ENCODE results near the gene LRRC27.

LRRC27 gene

GRCh38 chr10:132384618-132385388 lies 52.8 kb downstream of the LRRC27 start:
- H3K9me3 ChIP-seq (ENCODE audit: low read length) = no peaks in the 10 kb centered on the region
- H3F3A ChIP-seq (ENCODE audit: insufficient read depth, low read length) = no peaks in the 10 kb centered on the region
- H4K20me1 ChIP-seq (ENCODE audit: insufficient read depth, low read length) = no peaks in the 10 kb centered on the region
- no peak overlapping the region for H3K4me2 ChIP-seq (ENCODE audit: low read length)
- H3K79me2 ChIP-seq (ENCODE audit: insufficient read depth, low read length) = no peaks in the 10 kb centered on the region
- no peak for TF ChIP-seq CTCF (IDR thresholded peaks at IDR 0.05; ENCODE audit: low read length)
- no peak for TF ChIP-seq EZH2 (IDR thresholded peaks at IDR 0.05; ENCODE audit: borderline replicate concordance, low read length)
- H3K27me3 ChIP-seq (ENCODE audit: insufficient read depth, low read length) = 0 out of 2 replicates have a peak, but pooled peaks cover 4% of the 10 kb centered on the region
- H3K9ac ChIP-seq (ENCODE audit: low read length) = no peak overlapping the region
- H3K27ac ChIP-seq (ENCODE audit: low read depth, low read length, poor library complexity, severe bottlenecking) = no peak overlapping the region
- no peaks in the 10 kb centered on the region for H3K4me1 ChIP-seq (ENCODE audit: insufficient read depth, low read length, severe bottlenecking)
- H3K9me2 ChIP-seq (ENCODE audit: low read depth, low read length) = no peaks in the 10 kb centered on the region
- no peaks in the 10 kb centered on the region for H3K36me3 ChIP-seq (ENCODE audit: insufficient read depth, low read length)
- no peak overlapping the region for H3K4me3 ChIP-seq (ENCODE audit: low read depth, low read length, poor library complexity, severe bottlenecking)
- H2AFZ ChIP-seq (ENCODE audit: low read length) = no peak overlapping the region

GRCh38 chr10:132385389-132385667 lies 53.3 kb downstream of the LRRC27 start:
- H3K4me3 ChIP-seq (ENCODE audit: low read depth, low read length, poor library complexity, severe bottlenecking) = no peak overlapping the region
- no peak overlapping the region for H3K9ac ChIP-seq (ENCODE audit: low read length)
- no peaks in the 10 kb centered on the region for H3K9me2 ChIP-seq (ENCODE audit: low read depth, low read length)
- no peaks in the 10 kb centered on the region for H3F3A ChIP-seq (ENCODE audit: insufficient read depth, low read length)
- H3K79me2 ChIP-seq (ENCODE audit: insufficient read depth, low read length) = no peaks in the 10 kb centered on the region
- H4K20me1 ChIP-seq (ENCODE audit: insufficient read depth, low read length) = no peaks in the 10 kb centered on the region
- no peak for TF ChIP-seq CTCF (IDR thresholded peaks at IDR 0.05; ENCODE audit: low read length)
- no peak for TF ChIP-seq EZH2 (IDR thresholded peaks at IDR 0.05; ENCODE audit: borderline replicate concordance, low read length)
- no peaks in the 10 kb centered on the region for H3K4me1 ChIP-seq (ENCODE audit: insufficient read depth, low read length, severe bottlenecking)
- H3K27ac ChIP-seq (ENCODE audit: low read depth, low read length, poor library complexity, severe bottlenecking) = no peak overlapping the region
- H3K27me3 ChIP-seq (ENCODE audit: insufficient read depth, low read length) = 0 out of 2 replicates have a peak, but pooled peaks cover 4% of the 10 kb centered on the region
- no peaks in the 10 kb centered on the region for H3K36me3 ChIP-seq (ENCODE audit: insufficient read depth, low read length)
- no peak overlapping the region for H2AFZ ChIP-seq (ENCODE audit: low read length)
- H3K4me2 ChIP-seq (ENCODE audit: low read length) = no peak overlapping the region
- H3K9me3 ChIP-seq (ENCODE audit: low read length) = no peaks in the 10 kb centered on the region

- H3K4me2 ChIP-seq (ENCODE audit: low read length) = no peak overlapping the region
- H3K27ac ChIP-seq (ENCODE audit: low read depth, low read length, poor library complexity, severe bottlenecking) = no peak overlapping the region
- H3K4me3 ChIP-seq (ENCODE audit: low read depth, low read length, poor library complexity, severe bottlenecking) = no peak overlapping the region
- H2AFZ ChIP-seq (ENCODE audit: low read length) = no peak overlapping the region
- H3K36me3 ChIP-seq (ENCODE audit: insufficient read depth, low read length) = no peaks in the 10 kb centered on the region
- H3K9me2 ChIP-seq (ENCODE audit: low read depth, low read length) = no peaks in the 10 kb centered on the region
- no peaks in the 10 kb centered on the region for H3K9me3 ChIP-seq (ENCODE audit: low read length)
- 0 out of 2 replicates have a peak, but pooled peaks cover 4% of the 10 kb centered on the region for H3K27me3 ChIP-seq (ENCODE audit: insufficient read depth, low read length)
- no peaks in the 10 kb centered on the region for H3K4me1 ChIP-seq (ENCODE audit: insufficient read depth, low read length, severe bottlenecking)
- TF ChIP-seq EZH2 (IDR thresholded peaks at IDR 0.05; ENCODE audit: borderline replicate concordance, low read length) = no peak
- TF ChIP-seq CTCF (IDR thresholded peaks at IDR 0.05; ENCODE audit: low read length) = no peak
- no peak overlapping the region for H3K9ac ChIP-seq (ENCODE audit: low read length)
- no peaks in the 10 kb centered on the region for H4K20me1 ChIP-seq (ENCODE audit: insufficient read depth, low read length)
- H3K79me2 ChIP-seq (ENCODE audit: insufficient read depth, low read length) = no peaks in the 10 kb centered on the region
- no peaks in the 10 kb centered on the region for H3F3A ChIP-seq (ENCODE audit: insufficient read depth, low read length)
Measured at GRCh38 chr10:132385721-132386418, 53.9 kb downstream of the LRRC27 start.

All from OCI-LY1 (cell line).